Epithelial cell of esophagus (primary cell): ENCODE results near the gene U2AF1L4.

Experiments
- DNase-seq: peaks from one replicate; pipeline ENCODE4 v3.0.0; 2010; ENCODE audit warnings: low read depth
- H3K4me3 ChIP-seq: 2 replicates; pipeline ENCODE4 v1.5.1; 2011; ENCODE audit warnings: mild to moderate bottlenecking, low read length, control low read depth
- CTCF ChIP-seq: IDR thresholded peaks from 2 replicates; pipeline ENCODE4 v1.5.1; 2011; ENCODE audit warnings: low read depth, mild to moderate bottlenecking, low read length, control low read depth, inconsistent platforms; ENCODE audit not compliant: insufficient read depth; ENCODE audit errors: missing control alignments

U2AF1L4 gene

GRCh38 chr19:35715981-35716800 lies 29.0 kb downstream of the U2AF1L4 start:
- TF ChIP-seq CTCF = no peak
- H3K4me3 ChIP-seq = peak overlapping the region; percentile 76
- no peak for DNase-seq

GRCh38 chr19:35715355-35715809 lies 29.8 kb downstream of the U2AF1L4 start:
- no peak overlapping the region for H3K4me3 ChIP-seq
- DNase-seq = no peak
- TF ChIP-seq CTCF = no peak

GRCh38 chr19:35714601-35715354 lies 30.4 kb downstream of the U2AF1L4 start:
- no peak for DNase-seq
- no peak for TF ChIP-seq CTCF
- no peak overlapping the region for H3K4me3 ChIP-seq

- no peak for DNase-seq
- no peak for TF ChIP-seq CTCF
- no peak overlapping the region for H3K4me3 ChIP-seq
Measured at GRCh38 chr19:35713904-35714495, 31.2 kb downstream of the U2AF1L4 start.

GRCh38 chr19:35713506-35713850 lies 31.7 kb downstream of the U2AF1L4 start:
- H3K4me3 ChIP-seq = no peak overlapping the region
- TF ChIP-seq CTCF = no peak
- no peak for DNase-seq

GRCh38 chr19:35712567-35713505 lies 32.4 kb downstream of the U2AF1L4 start:
- TF ChIP-seq CTCF = no peak
- no peak for DNase-seq
- no peak overlapping the region for H3K4me3 ChIP-seq
